HG02759 (cell line): ENCODE measurements around the gene ATG14.
"Not testable (repeated sequence)": the region's sequence is repeated elsewhere in the genome, so short reads cannot be mapped to it uniquely, and the experiment has no call there.

Source experiments
- ATAC-seq: cut with Tn5 transposase; IDR thresholded peaks from one replicate; pipeline ENCODE4 v1.9.1; 2021; ENCODE audit warnings: mild to moderate bottlenecking, moderate library complexity; ENCODE audit not compliant: unreplicated experiment

The ATG14 gene

DNA sequence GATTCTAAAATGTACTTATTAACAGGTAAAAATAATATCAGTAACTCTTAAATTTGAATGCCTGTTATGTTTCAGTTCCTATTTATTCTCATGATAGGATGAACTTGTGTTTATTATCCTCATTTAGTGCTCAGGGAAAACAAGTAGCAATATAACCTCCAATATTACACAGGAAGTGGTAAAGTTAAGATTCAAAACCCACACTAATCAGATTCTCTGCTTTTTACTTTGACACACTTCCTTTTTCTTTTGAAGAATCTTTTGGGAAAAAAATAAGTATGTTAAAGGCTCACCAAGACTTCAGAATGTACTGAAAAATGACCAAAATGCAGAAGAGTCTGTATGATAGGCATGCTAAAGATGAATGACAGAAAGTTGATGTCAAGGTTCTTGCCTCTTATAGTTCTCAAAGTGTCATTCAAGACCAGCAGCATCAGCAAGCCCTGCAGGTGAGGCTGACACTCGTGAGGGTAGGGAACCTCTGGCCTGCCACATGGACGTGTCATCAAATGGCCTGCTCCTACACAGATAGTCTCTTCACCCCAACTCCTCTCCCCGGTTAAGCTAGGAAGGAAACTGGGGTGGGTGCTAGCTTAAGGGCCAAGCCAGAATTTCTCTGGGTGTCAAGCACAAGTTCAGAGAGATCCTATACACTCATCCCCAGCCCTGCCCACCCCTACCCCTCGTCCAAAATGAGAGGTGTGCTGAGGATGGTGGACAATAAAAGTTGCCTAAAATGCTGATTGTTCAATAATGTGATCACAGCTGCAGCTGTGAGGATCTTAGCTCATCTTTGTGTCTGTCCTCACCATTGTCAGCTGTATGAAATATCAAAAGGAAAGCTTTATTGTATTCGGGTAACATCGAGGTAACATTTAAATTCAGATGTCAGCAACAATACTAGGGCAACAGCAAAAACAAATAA lies 22.5 kb upstream of the ATG14 start:
- no peak for ATAC-seq

DNA sequence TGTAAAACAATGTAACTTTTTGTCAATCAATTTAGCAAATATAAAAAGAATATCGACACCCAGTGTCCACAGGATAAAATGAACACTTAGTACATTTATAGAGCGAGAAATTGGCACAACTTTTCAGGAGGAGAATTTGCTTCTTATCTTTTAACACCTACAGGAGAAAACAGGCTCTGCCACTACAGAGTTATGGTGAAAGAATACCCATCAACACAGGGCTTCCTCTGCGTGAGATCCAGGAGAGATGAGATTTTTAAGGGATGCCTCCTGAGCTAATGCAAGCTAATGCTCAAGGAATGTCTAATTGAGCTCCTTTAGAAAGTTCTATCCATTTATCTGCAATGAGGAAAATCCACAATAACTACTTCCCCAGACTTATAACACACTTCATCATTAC lies 21.0 kb upstream of the ATG14 start:
- ATAC-seq = no peak

DNA sequence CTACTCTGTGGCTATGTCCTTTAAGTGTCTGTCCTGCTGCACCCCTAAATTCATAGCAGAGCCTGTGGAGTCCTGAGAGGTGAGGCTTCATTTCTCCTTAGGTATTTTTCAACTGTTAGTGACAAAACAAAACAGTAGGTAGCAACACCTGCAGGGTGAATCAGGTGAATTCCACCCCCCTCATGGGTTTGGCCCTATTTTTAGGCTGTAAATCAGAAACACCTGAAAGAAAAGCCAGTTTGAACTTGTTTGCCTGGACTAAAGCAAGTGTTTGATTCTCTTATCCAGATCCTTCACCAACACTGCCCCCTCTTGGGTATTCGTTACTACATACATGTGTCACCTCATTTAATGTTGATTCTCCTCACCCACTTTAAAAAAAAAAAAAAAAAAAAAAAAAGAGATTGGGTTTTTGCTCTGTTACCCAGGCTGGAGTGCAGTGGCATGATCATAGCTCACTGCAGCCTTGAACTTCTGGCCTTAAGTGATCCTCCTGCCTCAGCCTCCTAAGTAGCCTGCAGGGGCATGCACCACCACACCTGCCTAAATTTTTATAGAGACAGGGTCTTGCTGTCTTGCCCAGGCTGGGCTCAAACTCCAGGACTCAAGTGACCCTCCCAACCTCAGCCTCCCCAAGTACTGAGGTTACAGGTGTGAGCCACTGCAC lies 18.5 kb upstream of the ATG14 start:
- ATAC-seq = no peak

DNA sequence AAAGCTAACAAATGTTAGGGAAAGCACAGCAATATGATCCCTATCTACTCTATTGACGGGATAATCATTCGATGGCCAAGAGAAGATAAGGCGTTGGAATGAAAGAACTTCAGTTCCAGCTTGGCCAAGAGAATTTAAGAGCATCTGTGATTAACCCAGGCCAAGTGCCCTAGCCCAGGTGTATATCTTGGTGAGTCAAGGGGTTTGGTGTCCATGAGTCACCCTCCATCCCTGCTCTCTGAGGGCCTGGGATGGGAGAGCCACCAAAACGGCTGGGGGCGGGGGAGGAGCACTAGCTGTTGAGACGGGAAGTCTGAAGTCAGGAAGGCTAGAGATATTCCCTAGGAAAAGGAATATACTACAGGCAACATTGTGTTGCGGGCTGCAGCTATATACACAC lies 15.8 kb upstream of the ATG14 start:
- ATAC-seq = no peak

DNA sequence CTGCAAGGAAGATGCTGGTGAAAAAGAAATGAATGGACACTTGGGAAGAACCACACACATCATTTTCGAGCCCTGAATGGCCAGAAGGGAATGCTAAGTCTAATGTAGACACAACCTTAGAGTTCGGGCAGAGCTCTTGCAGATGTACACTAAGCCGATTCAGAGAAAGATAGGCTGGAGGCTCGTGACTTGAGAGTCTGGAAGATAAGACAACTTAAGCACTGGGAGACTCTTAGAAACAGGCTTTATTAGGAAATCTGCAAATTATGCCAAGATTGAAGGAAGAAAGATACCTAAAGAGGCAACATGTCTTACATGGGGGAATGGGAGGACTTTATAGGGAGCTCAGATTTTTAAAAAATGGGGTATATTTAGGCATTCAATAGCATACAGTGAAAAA lies 15.3 kb upstream of the ATG14 start:
- ATAC-seq = no peak

DNA sequence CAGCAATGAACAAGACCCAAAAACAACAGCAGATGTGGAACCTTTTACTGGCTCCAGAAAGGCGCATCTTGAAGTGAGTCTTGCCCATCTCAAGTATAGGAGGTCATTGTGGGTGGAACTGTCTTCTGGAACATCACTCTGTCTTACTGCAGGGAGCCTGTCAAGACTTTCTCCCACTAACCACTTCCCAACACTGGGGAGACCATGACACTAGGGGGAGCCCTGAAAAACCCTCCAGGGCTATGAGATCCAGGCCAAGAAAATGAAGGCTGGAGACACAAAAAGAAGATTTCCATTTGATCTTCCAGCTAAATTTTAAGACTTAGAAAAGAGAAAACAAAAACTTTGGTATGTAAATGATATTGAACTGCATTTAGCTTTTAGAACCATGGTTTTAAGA lies 13.5 kb upstream of the ATG14 start:
- no peak for ATAC-seq

DNA sequence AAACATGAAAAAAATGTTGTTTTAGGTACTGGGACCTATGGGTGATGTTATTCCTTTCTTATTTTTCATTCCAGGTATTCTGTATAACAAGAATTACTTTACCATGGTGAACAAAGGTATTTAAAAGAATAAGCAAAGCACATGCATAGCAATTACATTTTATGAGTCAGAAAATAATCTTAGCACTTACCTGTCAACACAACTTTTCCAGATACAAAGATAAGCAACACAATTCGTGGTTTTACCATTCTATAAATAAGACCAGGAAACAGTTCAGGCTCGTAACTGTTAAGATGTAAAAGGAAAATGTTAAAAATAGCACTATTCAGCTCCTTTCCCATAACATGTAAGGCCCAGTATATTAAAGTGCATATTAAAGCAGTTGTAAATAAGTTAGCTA lies 12.3 kb upstream of the ATG14 start:
- no peak for ATAC-seq

DNA sequence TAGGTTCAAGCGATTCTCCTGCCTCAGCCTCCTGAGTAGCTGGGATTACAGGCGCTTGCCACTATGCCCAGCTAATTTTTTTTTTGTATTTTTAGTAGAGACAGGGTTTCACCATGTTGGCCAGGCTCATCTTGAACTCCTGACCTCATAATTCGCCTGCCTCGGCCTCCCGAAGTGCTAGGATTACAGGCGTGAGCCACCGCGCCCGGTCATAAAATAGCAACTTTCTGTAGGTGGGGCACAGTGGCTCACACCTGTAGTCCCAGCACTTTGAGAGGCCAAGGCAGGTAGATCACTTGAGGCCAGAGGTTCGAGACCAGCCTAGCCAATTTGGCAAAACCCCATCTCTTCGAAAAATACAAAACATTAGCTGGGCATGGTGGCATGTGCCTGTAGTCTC lies 10.7 kb upstream of the ATG14 start:
- ATAC-seq = not testable (repeated sequence)

DNA sequence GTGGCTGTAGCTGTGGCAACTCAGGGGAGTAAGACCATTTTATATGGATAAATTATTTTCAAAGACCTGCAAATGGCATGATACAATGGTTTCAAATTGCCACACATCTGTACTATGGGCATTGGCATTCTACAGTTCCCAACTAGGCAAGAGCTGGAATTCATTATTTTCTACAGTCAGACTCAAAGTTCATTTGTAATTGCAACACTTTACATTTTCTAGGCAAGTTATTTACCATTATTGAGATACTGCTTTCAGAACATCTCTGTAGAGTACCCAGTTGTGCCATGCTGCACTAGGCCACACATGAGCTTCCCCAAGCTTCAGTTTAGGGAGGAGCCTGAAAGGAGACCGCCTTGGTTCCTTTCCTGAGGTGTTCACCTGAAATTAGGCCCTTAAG lies 8.0 kb upstream of the ATG14 start:
- no peak for ATAC-seq

DNA sequence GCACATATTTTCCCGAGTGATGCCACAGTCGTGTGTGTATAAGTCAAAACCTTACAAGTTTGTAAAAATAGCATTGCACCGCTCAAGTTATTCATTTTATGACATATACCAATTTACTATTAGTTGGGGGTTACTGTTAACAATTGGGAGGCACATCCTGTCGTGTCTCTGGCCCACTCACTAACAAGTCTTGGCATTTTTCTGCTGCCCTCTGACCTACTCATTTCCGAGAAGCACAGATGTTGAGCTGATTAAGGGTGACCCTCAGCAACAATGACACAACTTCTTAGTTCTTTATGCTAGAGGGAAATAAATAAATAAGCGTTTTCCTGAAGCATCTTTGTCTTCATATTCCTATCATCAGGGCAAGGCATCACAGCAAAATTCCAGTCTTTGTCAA lies 6.8 kb upstream of the ATG14 start:
- no peak for ATAC-seq

DNA sequence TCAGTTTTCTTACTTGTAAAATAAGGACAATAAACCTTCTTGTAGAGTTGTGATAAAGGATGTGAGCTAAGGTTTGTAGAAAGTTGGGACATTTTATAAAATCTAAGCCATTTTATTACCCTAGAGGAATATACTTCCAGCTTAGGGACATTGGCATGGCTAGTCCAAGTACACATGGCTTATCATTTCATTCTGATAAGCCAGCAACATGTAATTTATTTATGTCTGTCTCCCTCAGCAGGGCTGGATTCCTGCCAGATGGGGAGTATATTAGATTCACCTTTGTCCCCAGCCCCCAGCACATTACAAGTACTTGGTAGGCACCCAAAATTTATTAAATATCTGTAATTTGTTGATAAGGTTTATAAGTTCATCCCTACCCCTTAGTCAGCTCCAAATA lies 6.3 kb upstream of the ATG14 start:
- ATAC-seq = no peak

DNA sequence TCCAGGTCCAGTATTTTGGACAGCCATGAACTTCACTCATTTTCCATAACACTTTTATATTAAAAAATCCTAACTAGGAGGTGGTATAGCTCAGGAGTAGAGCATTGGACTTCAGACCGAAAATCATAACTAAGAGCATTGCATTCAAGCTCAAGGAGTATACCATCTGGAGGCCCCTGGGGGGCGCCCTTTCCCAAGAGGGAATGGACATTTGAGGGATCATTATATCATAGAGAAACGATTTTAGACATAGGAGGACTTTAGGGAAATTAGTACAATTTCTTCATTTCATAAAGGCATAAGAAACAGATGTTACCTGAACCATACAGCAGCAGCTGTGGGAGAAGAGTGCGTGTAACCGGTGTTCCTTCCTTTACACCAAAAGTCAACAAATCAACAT lies 5.2 kb upstream of the ATG14 start:
- ATAC-seq = no peak

DNA sequence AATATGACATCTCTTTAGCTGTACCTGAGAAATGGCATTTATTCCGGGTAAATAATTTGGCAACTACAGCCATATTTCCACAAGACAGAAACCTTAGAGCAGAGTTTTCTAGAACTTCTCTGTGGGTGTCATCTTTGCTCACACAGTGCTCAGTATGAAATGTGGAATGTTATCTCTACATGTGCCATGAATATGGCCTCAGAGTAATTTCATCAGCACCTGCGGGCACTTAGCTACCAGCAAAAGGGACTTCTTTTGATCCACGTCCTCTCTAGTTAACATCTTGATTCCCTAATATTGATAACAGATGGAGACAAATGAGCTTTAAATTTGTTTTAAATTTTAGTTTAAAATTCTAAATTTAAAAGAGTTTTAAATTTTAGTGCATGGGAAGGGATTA lies 2.9 kb upstream of the ATG14 start:
- ATAC-seq = no peak

DNA sequence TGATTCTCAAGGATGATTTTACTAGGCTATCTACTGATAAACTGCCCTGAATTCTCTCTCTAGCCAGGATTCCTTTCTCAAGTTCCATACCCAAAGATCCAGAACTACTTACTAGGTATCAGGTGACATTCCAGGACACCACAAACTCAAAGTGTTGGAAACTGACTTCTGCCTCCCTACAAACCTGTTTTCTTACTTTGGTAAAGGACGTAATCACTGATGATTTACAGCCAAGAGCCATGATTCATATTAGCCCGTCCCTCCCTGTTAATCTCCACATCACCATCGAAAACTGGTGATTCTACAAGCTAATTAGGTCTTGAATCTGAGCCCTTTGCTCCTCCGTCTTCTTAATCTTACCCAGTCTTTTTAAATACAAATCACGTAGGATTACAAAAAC lies 1.0 kb upstream of the ATG14 start:
- no peak for ATAC-seq

DNA sequence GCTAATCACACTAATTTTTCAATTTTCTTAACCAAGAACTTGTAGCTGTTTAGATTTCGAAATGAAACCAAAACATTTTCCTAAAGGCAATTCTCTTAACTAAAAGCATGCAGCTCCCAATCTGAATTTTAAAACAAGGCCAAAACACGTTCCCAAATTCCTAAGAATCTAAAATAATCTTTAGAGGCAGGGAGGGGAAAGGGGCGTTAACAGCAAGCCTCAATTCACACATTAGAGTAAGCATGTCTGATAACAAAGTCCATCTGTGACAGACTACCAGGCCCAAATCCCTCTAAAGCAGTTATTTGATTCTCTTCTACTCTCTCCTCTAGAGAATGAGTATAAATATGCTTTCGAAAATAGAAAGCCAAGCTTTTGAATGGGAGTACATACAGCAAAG lies 754 bp downstream of the ATG14 start:
- ATAC-seq = no peak

DNA sequence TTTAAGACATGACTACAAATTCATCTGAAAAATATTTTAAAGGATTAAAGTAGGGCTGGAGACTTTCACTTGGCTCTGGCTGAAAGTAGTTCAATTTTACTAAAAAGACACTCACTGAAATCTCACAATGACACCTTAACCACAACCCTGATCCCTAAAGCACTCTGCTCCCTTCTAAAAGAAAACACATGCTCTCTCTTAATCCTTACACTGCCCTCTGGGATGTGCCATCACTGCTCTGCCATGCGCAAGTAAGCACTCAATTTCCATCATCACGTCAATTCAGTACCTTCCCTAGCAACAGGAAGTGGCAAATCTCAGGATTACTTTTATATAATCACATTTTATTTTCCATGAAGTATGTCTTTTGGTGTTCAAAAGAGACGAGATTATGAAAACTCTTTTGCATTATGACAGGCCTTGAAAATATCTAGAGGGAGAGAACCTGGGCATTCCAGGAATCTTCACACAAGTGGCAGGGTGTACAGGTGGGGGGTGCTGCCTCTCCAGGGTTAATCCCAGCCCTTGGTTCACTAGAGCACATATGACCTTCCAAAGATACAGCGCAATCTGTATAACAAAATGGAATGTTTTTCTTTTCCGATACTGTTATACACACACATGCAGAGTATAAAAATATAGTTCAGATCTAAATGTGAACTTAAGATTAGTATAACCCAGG lies 7.3 kb downstream of the ATG14 start:
- no peak for ATAC-seq

DNA sequence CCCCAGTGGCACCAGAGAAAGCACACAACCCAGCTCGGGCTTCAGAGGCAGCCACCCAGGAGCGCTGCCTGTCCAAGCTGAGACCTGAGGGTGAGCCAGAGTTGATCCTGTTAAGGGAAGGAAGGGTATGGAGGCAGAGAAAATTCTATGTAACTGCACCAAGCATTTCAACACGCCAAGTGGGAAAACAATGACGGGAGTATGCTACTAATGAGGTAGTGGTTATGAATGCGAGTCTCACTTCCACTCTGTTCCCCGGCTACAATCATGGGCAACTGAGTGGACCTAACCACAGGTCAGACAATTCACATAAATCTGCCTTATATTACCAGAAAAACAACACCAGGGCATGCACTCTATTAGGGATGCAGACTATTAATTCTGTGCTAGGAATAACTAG lies 9.9 kb downstream of the ATG14 start:
- no peak for ATAC-seq

DNA sequence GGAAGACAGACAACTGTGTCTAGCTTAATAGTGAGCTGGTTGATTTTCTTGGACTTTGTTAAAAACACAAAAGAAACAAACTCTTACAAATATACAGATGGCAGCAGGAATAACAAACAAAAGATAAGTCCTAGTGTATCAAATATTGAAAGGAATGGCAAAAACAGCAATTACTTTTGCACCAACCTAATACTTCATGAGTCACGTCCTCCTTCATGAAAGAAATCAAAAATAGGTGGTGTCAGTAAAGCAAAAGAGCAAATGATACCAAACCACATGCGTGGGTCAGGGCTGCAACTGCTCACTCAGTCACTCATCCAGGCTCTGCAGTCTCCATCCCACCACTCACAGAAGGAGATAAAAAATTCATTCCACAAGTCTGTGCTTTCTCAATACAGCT lies 11.8 kb downstream of the ATG14 start:
- ATAC-seq = no peak

DNA sequence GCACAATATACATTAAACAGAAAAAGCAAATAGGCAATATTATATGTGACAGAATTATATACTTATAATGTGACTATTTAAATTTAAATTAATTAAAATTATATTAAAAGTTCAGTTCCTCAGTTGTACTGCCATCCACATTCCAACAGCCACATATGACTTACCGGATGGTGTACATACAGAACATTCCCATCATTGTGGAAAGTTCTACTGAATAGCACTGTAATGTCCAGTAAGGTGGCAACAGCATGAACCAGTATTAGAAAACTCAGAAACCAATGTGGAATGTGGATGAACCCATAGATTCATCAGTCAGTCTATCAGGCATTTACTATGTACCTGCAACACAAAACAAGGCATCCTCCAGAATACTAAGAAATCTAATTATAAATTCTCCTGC lies 12.4 kb downstream of the ATG14 start:
- ATAC-seq = no peak

DNA sequence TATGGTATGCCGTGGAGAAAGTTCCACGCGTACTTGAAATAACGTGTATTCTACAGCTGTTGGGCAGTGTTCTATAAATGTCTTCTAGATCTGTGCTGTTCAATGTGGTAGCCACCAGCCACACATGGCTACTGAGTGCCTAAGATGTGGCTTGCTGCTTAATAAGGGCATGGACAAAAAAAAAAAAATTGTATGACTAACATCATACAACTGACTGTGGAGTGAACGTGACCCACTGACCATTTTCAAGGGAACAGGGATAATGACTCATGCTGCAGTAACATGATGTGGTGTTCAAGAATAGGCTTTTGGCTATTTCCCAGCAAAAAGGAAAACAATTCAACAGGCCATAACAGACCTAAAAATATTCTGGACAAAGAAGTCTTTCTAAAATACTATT lies 13.0 kb downstream of the ATG14 start:
- no peak for ATAC-seq

DNA sequence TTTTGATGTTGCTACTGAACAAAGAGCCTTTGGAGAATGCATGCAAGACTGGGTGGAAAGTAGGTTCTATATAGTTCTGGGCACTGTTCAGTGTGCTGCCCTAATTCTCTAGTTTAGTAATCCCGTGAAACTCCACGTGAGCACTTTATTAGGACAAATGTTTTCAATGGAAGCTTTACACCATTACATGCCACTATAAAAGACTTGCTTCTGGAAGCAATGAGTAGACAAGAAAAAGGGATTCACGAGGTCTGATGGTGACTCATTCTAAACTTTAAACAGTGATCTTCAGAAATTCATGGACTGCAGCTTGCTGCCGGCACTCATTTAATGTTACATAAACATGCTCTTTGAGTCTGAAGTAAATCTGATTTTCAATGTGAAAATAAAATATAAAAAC lies 22.3 kb downstream of the ATG14 start:
- ATAC-seq = no peak

DNA sequence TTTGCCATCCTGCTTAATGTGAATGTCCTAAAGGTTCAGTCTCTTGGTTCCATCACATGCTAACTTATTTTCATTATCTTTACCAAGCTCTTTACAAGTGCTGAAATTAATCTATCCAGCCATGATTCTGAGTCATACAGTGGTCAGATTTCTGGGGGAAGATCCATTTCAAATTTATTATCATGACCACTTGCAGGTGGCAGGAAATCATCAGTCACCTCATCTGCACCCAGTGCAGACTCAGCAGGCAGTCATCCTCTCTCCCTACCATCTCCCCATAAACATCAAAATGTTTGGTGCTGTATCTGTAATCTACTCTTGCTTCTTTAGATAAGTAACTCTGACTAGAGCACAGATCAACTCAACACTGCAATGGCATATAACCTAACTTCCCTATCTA lies 23.5 kb downstream of the ATG14 start:
- ATAC-seq = no peak
